Ectodermal cell (in vitro differentiated cells): ENCODE data around the gene MAP1LC3C.

Experiments used
- H3K27ac ChIP-seq: 2 replicates; pipeline ENCODE4 v1.7.0; 2013; ENCODE audit warnings: mild to moderate bottlenecking, low read depth, low read length; ENCODE audit not compliant: insufficient read depth, poor library complexity, severe bottlenecking
- H3K27me3 ChIP-seq: 2 replicates; pipeline ENCODE4 v1.7.0; 2013; ENCODE audit warnings: mild to moderate bottlenecking, low read length; ENCODE audit not compliant: insufficient read depth, control insufficient read depth, poor library complexity, severe bottlenecking
- H3K36me3 ChIP-seq: one replicate; pipeline ENCODE4 v1.7.0; 2013; ENCODE audit warnings: low read length; ENCODE audit not compliant: control insufficient read depth, insufficient read depth
- H3K4me1 ChIP-seq: one replicate; pipeline ENCODE4 v1.7.0; 2013; ENCODE audit warnings: low read length; ENCODE audit not compliant: control insufficient read depth, insufficient read depth
- H3K4me3 ChIP-seq: 2 replicates; pipeline ENCODE4 v1.7.0; 2013; ENCODE audit warnings: low read depth, low read length, control low read depth; ENCODE audit not compliant: insufficient read depth
- H3K9me3 ChIP-seq: 2 replicates; pipeline ENCODE4 v1.7.0; 2013; ENCODE audit warnings: mild to moderate bottlenecking, low read length, moderate library complexity; ENCODE audit not compliant: control insufficient read depth
- WGBS, 2 experiments: methylation state at CpG; one replicate each; pipeline ENCODE4 v1.1.7; 2013; ENCODE audit warnings: missing lambda C conversion rate in 2 of 2; 5-methylcytosine and 5-hydroxymethylcytosine counted together

Gene MAP1LC3C

GRCh38 chr1:242011894-242012660 is 13.2 kb upstream of the MAP1LC3C start:
- 92 to 94% methylated on average over 5 of the region's 5 CpGs for whole genome bisulfite sequencing, 2 experiments
- Histone ChIP-seq H3K27ac (no peak overlapping the region), H3K4me3 (no peak overlapping the region), H3K9me3 (no peaks in the 10 kb centered on the region), H3K27me3 (no peaks in the 10 kb centered on the region), H3K4me1 (no peaks in the 10 kb centered on the region), H3K36me3 (no peaks in the 10 kb centered on the region)

GRCh38 chr1:242008826-242009495 is 10.1 kb upstream of the MAP1LC3C start:
- H3K36me3 ChIP-seq, result no peaks in the 10 kb centered on the region
- H3K27me3 ChIP-seq, result no peaks in the 10 kb centered on the region
- H3K4me3 ChIP-seq, result no peak overlapping the region
- no peaks in the 10 kb centered on the region for H3K4me1 ChIP-seq
- no peaks in the 10 kb centered on the region for H3K9me3 ChIP-seq
- no peak overlapping the region for H3K27ac ChIP-seq
- 88 to 96% methylated on average over 5 of the region's 5 CpGs for WGBS, 2 experiments

DNA sequence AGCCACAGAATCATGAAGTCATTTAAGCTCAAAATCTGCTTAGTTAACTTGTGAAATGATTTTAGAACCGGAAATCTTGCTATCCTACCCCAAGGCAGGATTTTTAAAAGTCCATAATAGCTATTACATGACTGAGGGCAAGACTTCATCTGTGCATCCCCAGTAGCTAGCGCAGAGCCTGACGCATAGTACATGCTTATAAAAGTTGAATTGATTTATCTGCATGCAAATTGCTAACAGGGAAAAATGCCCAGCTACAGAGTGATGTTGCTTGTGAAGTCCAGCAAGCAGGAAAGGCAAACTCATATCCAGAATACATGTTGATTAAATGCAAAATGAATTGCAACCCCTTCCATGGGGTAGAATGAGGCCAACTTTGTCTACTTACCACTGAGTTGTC is 8.1 kb upstream of the MAP1LC3C start:
- Histone ChIP-seq H3K36me3 (no peaks in the 10 kb centered on the region), H3K27ac (no peak overlapping the region), H3K27me3 (no peaks in the 10 kb centered on the region), H3K4me3 (no peak overlapping the region), H3K4me1 (no peaks in the 10 kb centered on the region), H3K9me3 (no peaks in the 10 kb centered on the region)
- 97 to 98% methylated on average over 3 of the region's 3 CpGs for WGBS, 2 experiments

DNA sequence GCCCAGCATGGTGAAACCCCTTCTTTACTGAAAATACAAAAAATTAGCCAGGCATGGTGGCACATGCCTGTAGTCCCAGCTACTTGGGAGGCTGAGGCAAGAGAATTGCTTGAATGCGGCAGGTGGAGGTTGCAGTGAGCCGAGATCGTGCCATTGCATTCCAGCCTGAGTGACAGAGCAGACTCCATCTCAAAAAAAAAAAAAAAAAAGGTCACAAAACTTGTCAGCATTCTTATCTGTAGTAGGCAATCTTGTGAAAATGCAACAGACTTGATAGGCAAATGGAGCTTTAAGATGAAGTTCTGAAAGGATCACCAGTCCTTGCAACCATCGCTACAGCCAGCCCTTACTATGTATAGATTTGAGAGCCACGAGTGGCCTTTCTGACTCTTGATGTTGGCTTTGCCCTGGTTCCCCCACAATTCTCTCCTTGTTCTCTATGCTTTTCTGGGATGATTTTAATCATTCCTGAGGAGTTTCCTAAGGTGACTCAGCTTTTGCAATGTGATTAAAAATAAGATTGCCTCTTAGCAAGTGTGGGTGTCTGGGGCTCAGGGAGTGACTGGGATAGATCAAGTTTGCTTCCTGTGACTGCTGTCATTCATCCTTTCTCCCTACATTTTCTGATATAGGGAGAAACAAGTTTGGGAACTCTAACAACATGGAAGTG is 7.1 kb upstream of the MAP1LC3C start:
- Histone ChIP-seq H3K27me3 (no peaks in the 10 kb centered on the region), H3K4me3 (no peak overlapping the region), H3K27ac (no peak overlapping the region), H3K36me3 (no peaks in the 10 kb centered on the region), H3K9me3 (no peaks in the 10 kb centered on the region), H3K4me1 (no peaks in the 10 kb centered on the region)
- 87 to 91% methylated on average over 5 of the region's 5 CpGs for WGBS, 2 experiments

- Histone ChIP-seq H3K36me3 (no peaks in the 10 kb centered on the region), H3K27me3 (no peaks in the 10 kb centered on the region), H3K4me3 (no peak overlapping the region), H3K4me1 (no peaks in the 10 kb centered on the region), H3K27ac (no peak overlapping the region), H3K9me3 (no peaks in the 10 kb centered on the region)
- WGBS, 2 experiments, result 92 to 95% methylated on average over 5 of the region's 5 CpGs
Observed at GRCh38 chr1:242004751-242005495, 6.0 kb upstream of the MAP1LC3C start.

- 94 to 98% methylated on average over 4 of the region's 4 CpGs for WGBS, 2 experiments
- Histone ChIP-seq H3K4me3 (no peak overlapping the region), H3K36me3 (no peaks in the 10 kb centered on the region), H3K9me3 (no peaks in the 10 kb centered on the region), H3K4me1 (no peaks in the 10 kb centered on the region), H3K27ac (no peak overlapping the region), H3K27me3 (peaks cover 3% of the 10 kb centered on the region)
Observed at GRCh38 chr1:242002510-242002909, 3.6 kb upstream of the MAP1LC3C start.

DNA sequence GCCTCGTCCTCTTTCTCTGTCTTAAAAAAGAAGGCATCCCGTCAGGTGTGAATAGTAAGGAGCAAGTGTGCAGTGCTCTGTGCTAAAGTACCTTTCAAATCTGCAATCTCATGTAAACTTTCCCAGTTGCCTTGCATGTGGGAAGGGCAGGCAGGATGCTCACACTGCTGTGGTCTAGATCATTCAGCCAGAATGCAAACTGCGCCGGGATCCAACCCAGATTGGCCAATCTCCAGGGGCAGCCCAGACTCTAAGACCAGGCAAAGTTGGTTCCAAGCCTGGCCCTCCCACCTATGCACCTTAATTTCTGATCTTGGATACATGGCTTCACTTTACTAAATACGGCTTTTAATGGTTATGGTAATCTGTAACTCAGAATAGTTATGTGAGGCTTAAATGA is 3.2 kb upstream of the MAP1LC3C start:
- WGBS, 2 experiments, result 82 to 86% methylated on average over 5 of the region's 5 CpGs
- Histone ChIP-seq H3K4me1 (no peaks in the 10 kb centered on the region), H3K27ac (no peak overlapping the region), H3K4me3 (no peak overlapping the region), H3K27me3 (peaks cover 3% of the 10 kb centered on the region), H3K36me3 (no peaks in the 10 kb centered on the region), H3K9me3 (no peaks in the 10 kb centered on the region)

DNA sequence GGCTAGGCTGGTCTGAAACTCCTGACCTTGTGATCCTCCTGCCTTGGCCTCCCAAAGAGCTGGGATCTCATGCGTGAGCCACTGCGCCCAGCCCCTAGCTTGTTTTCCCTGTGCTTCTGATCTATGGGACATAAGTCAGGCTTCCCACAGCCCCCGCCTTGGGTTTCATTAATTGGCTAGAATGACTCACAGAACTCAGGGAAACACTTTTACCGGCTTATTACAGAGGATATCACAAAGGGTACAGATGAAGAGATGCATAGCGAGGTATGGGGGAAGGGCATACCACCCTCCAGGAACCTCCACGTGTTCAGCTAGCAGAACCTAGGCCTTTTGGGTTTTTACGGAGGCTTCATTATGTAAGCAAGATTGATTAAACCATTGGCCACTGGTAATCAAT is 1.5 kb upstream of the MAP1LC3C start:
- WGBS, 2 experiments, result 84 to 88% methylated on average over 7 of the region's 7 CpGs
- H3K9me3 ChIP-seq, result no peaks in the 10 kb centered on the region

DNA sequence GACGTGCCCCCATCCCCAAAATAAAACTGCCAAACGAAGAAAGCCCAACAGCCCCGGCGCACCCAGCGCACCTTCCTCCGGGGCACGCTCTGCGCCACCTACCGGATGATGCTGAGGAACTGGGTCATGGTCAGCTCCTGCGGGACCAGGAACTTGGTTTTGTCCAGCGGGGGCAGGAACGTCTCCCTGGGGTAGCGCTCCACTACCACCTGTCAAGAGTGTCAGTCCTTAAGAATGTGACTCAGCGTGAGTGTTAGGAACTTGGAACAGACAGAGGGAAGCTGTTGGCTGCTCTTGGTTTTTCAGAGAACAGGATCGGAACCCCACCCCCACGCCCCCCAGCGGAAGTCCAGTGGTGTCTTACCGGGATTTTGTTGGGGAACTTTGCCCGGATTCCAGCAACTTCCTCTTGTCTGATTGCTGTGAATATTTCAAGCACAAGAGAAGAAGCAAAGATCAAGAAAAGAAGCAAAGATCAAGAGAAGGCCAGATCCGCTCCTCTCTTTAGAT is 431 bp downstream of the MAP1LC3C start:
- Histone ChIP-seq H3K4me3 (no peak overlapping the region), H3K9me3 (no peaks in the 10 kb centered on the region), H3K27me3 (peaks cover 3% of the 10 kb centered on the region), H3K36me3 (no peaks in the 10 kb centered on the region), H3K27ac (no peak overlapping the region), H3K4me1 (no peaks in the 10 kb centered on the region)
- 8 to 9% methylated on average over 20 of the region's 20 CpGs for WGBS, 2 experiments

More for the DNA sequence above, 1.5 kb upstream of the MAP1LC3C start:
- Histone ChIP-seq H3K4me3 (no peak overlapping the region), H3K27me3 (peaks cover 3% of the 10 kb centered on the region), H3K27ac (no peak overlapping the region), H3K36me3 (no peaks in the 10 kb centered on the region), H3K4me1 (no peaks in the 10 kb centered on the region)
